GM19328 (cell line): Measurements from ENCODE around the gene CACNA1E.
A peak's percentile ranks its signal among the peaks of the same experiment; 100 is the strongest.
"Not testable (repeated sequence)": the region's sequence is repeated elsewhere in the genome, so short reads cannot be mapped to it uniquely, and the experiment has no call there.

ENCODE experiments used
- ATAC-seq: cut with Tn5 transposase; IDR thresholded peaks from one replicate; pipeline ENCODE4 v1.9.1; 2021; ENCODE audit warnings: mild to moderate bottlenecking, moderate library complexity; ENCODE audit not compliant: unreplicated experiment

The CACNA1E gene

GRCh38 chr1:181514298-181515290 lies 31.3 kb downstream of the CACNA1E start:
- peak; percentile 57 for ATAC-seq

- no peak for ATAC-seq
Measured at GRCh38 chr1:181516706-181517105, 33.4 kb downstream of the CACNA1E start.

- ATAC-seq = no peak
Measured at GRCh38 chr1:181517181-181517875, 34.0 kb downstream of the CACNA1E start.

- ATAC-seq = no peak
Measured at GRCh38 chr1:181518152-181518551, 34.8 kb downstream of the CACNA1E start.

- no peak for ATAC-seq
Measured at GRCh38 chr1:181522864-181523263, 39.5 kb downstream of the CACNA1E start.

- ATAC-seq = no peak
Measured at GRCh38 chr1:181525104-181525721, 41.9 kb downstream of the CACNA1E start.

GRCh38 chr1:181528241-181528640 lies 44.9 kb downstream of the CACNA1E start:
- ATAC-seq = not testable (repeated sequence)

GRCh38 chr1:181531441-181531840 lies 48.1 kb downstream of the CACNA1E start:
- ATAC-seq = no peak

GRCh38 chr1:181531951-181532600 lies 48.8 kb downstream of the CACNA1E start:
- ATAC-seq = no peak

GRCh38 chr1:181538836-181539235 lies 55.5 kb downstream of the CACNA1E start:
- ATAC-seq = no peak

GRCh38 chr1:181541458-181541857 lies 58.1 kb downstream of the CACNA1E start:
- no peak for ATAC-seq

- no peak for ATAC-seq
Measured at GRCh38 chr1:181541947-181542346, 58.6 kb downstream of the CACNA1E start.

- not testable (repeated sequence) for ATAC-seq
Measured at GRCh38 chr1:181542406-181542805, 59.1 kb downstream of the CACNA1E start.

- no peak for ATAC-seq
Measured at GRCh38 chr1:181545395-181545794, 62.1 kb downstream of the CACNA1E start.

GRCh38 chr1:181548497-181548896 lies 65.2 kb downstream of the CACNA1E start:
- ATAC-seq = no peak

GRCh38 chr1:181551249-181551648 lies 67.9 kb downstream of the CACNA1E start:
- ATAC-seq = no peak

- no peak for ATAC-seq
Measured at GRCh38 chr1:181551754-181552153, 68.4 kb downstream of the CACNA1E start.

- ATAC-seq = no peak
Measured at GRCh38 chr1:181554465-181554864, 71.1 kb downstream of the CACNA1E start.

GRCh38 chr1:181556631-181557030 lies 73.3 kb downstream of the CACNA1E start:
- ATAC-seq = no peak

GRCh38 chr1:181557313-181557712 lies 74.0 kb downstream of the CACNA1E start:
- ATAC-seq = no peak

- no peak for ATAC-seq
Measured at GRCh38 chr1:181558416-181558815, 75.1 kb downstream of the CACNA1E start.
